GM21825 (cell line): Measurements from ENCODE around the gene ITPKB.
"Not testable (repeated sequence)": the region's sequence is repeated elsewhere in the genome, so short reads cannot be mapped to it uniquely, and the experiment has no call there.

ENCODE experiments used
- ATAC-seq: cut with Tn5 transposase; IDR thresholded peaks from one replicate; pipeline ENCODE4 v1.9.1; 2021; ENCODE audit warnings: mild to moderate bottlenecking, moderate library complexity; ENCODE audit not compliant: unreplicated experiment

ITPKB gene

DNA sequence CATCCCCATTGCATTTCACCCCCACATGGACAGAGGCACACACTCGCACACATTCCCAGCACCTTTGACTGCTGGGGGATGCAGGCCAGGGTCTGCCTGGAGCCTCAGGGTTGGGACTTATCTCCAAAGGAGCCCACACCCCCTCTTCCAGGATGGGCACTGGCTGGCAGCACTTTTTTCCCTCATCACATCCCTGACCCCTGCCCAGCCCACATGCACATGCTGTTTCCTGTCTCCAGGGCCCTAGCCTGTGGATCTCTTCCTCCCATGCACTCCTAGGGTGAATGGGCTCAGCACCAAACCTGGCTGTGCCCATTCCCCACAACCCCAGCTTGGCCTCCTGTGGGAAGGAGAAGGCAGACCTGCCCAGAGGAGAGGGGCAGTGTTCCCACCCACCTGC lies 131.3 kb downstream of the ITPKB start:
- no peak for ATAC-seq

DNA sequence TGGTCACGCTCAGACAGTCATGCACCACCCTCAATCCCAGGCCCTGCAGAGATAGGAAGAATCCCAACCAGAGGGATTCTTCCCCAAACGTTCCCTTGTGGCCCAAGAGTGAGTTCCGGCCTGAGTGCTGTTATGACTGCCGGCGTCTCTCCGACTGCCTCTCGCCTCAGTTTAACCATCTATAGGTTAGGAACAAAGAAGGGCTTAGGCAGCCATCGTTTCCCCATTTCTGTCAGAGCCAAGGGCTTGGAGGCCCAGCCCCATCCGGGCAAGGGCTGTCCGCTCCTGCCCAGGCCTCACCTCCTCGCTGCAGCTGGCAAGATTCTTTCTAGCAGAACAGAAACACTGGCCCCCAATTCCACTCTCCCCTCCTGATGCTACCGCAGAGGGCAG lies 131.8 kb downstream of the ITPKB start:
- no peak for ATAC-seq

DNA sequence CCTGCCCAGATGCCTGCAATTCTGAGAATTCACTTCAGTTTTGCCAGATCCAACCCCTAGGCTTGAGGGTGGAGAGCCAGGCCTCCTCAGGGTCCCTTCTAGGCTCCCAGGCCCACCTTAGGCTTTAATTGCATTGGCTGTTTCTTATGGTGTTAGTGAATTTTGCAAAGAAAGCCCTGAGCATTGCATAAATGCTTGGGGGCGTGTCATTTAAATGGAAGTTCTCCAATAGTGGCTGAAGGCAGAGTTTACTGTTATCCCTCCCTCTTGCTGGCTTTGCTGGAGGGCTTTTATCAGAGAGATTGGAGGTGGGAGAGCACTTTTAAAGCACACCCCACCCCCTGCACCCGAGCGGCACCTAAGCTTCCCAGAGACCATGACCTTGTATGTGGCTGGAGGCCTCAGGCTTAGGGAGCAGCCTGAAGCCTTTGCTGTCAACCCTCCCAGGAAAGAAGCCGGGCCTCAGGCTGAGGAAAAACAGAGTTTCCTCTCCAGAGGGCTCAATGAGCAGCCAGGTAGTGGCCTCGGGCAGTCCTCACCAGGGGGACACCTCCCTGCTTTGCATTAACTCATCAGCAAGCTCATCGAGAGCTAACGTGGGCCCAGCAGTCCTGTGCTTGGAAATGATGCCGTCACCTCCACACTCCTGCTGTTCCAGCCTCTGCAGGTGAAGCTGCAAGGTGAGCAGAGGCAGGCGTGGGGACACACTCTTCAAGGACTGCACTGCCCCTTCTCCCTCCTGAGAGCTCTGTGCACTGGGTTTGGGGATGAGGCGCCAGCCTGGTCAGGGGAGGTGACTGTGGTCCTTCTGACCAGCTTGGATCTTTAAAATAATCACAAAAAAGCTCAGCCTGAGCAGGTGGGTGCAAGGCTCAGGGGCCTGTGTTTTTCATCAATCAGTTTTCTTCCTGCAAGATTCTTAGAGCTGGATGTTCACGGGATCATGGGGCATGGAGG lies 132.5 kb downstream of the ITPKB start:
- no peak for ATAC-seq

DNA sequence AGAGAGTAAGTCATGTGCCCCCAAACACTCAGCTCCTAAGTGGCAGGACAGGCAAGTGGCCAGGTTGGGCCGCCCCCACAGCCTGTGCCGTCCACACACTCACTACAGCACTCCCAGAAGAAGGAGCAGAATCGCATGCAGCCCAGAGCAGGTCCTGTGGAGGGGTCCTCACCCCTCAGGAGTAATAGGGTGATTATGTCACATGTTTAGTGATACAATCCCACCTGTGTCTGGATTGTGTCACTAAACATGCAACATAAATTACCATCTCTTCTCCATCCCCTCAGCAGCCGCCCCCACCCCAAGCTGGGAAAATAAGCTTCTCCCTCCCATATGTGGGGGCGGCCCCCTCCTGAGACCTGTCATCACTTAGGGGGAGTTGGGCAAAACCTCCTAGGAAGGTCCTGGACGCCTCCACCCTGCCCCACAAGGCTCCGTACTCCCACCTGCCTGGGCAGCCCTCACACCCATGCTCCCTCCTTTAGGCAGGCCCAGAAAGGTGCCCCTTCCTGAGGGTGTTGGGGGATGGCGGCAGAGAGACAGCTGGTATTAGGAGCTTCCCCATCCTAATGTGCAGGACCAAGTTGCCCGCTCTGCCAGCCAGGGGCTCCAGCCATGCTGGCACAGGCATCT lies 133.6 kb downstream of the ITPKB start:
- ATAC-seq: no peak

DNA sequence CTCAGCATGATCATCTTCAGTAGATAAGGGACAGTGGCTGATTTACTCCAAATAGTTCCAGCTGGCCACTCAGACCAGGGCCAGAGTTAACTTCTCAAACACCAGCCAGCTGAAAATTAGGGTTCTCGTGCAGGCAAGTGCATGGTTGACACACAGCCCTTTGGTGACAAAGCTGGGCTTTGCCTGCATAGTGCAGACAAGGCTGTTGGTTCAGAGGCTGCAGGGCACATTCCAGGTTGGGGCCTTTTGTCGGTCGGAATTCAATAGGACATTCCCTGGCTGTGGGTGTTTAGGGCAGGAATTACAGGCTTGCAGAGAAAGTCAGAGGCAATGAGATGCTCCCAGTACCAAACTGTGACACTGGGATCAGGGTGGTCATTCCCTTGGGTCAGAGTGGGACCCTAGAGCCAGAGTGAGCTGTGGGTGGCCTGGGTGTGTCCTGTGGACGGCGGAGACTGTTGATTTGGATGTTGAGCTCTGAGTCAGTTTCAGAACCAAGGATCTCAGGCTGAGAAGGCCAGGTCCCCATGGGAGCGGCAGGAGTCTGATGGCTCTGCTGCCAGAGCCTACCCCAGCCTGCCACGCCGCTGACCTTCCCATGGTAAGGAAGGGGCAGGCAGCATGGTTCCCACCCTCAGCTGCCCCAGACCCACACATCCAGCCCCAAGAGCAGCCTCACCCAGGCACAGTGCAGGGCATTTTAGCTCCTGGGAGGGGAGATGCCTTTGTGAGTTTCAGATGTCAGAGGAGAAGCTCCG lies 134.3 kb downstream of the ITPKB start:
- no peak for ATAC-seq

DNA sequence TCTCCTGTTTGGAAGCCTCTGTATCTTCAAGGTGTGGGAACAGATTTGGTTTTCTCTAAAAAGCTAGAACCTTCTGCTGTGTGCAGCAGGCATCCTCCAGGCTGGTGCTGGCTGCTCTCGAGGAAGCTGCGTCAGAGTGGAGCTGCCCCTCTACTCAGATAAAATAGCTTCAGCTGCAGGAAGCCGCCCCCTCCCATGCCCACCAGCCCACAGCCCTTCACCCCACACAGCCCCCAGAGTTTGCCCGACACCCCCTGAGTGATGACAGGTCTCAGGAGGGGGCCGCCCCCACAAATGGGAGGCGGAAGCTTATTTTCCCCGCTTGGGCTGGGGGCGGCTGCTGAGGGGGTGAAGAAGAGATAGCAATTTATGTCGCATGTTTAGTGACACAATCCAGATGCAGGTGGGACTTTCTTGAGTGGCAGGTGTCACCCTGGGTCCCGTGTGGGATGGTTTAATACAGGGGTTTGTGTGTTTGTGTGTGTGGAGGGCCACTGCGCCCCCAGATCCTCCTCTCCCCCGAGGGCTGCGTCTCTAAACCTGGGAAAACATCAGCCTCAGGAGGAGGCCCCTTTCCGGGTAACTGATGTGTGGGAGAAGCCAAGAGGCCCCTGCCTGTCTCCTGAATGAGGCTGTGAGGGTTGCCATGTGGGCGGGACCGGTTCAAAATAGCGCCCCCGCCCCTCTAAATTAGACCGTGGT lies 135.1 kb downstream of the ITPKB start:
- no peak for ATAC-seq

DNA sequence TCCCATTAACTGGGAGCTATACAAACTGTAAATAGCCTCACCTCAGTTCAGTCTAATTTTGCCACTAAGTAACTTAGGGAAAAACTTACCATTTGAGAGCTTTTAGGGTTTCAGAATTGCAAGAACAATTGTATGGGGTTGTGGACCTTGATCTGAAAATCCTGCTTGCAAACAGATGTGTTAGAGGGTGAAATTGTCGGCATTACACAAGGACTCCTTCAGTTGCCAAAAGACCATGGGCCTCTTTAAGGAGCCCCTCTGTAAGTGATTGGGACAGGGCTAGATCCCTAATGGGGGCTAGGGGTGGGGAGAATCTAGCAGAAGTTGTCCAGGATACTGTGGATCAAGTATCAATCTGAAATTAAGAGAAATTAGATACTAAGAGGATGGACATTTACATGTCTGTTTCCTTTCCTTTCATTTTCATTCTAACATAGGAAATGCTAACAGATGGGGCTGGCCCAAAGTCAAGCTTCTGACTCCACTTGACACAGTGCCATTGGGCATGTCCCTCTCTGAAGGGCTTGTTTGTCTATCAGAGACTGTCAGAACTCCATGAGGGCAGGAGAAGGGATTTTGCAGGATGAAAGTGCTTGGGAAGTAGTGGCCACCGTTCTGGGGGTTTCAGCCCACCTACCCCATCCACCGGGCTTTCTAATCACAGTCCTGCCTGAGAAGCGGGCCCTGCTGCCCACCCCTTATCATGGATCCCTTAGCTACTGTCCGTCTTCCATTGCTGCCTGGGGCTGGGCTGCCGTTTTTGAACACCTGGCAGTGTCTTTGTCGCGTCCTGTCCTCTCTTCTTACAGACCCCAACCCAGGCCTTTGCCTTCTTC lies 135.8 kb downstream of the ITPKB start:
- no peak for ATAC-seq

DNA sequence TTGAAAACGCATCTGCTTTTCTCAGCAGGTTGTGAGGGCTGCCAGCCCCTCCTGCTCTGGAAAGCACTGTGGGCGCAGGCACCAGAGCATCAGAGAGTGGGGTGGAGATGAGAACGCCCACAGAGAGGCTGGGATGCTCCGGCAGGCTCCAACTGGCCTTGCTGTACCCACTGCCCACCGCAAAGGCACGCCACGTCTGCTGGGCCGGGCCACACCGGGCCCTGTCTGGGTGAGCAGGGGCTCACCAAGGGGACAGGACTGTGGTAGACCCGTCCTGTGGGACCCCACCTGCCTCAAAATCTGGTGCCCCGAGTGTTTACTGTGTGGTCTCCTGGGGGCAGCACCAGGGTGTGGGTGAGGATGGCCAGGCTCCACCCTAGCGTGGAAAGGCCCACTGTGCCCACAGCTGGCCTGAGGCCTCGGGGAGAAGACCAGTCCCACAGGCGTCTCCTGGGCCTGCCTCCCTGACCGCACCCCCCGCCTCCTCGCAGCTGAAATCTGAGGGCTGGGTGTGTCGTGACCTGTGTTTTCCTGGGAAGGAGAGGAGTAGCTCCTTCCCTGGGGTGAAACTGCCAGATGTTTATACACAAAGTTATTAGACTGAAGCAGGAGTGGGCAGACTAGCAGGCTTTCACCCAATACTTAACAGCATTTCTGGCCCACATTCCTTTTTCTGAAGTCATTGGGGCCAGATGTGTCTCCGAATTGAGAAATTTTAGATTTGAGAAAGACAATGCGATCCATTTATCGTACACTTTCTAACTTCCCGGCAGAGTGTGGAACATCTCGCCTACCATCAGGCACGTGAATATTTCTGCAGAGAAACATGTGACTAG lies 136.7 kb downstream of the ITPKB start:
- no peak for ATAC-seq

DNA sequence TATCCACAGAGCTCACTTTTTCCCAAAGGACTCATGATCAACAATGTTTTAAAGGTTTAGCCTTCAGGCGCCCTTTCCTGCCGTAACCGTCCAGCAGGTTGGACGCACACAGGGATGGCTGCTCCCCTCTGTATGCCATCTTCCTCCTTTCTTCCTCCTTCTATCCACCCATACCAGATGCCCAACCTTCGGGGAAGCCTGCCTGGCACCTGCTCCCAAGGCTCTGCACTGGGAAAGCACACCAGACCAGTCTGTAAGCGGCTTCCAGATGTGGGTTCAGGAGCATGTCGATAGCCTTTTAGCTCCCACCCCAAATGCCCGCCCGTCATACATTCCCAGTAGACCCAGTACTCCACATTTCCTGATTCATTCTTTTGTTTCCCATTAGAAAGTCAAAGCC lies 137.6 kb downstream of the ITPKB start:
- ATAC-seq: no peak

DNA sequence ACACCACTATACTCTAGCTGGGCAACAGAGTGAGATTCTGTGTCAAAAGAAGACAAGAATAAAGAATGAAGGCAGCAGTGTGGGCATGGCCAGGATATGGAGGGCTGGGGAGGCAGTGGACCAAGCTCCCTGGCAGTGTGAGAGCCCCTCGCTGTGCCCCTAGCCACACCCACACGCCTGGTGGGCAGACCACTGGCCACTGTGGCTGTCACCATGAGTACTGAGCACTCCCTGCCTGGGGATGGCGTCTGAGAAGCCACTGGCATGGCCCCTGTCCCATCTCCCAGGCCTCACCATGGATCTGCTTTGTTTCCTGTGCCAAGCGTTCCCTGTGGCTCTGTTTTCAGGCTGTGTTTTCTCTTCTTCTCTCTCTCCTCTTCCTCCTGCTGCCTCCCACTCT lies 138.8 kb downstream of the ITPKB start:
- no peak for ATAC-seq

DNA sequence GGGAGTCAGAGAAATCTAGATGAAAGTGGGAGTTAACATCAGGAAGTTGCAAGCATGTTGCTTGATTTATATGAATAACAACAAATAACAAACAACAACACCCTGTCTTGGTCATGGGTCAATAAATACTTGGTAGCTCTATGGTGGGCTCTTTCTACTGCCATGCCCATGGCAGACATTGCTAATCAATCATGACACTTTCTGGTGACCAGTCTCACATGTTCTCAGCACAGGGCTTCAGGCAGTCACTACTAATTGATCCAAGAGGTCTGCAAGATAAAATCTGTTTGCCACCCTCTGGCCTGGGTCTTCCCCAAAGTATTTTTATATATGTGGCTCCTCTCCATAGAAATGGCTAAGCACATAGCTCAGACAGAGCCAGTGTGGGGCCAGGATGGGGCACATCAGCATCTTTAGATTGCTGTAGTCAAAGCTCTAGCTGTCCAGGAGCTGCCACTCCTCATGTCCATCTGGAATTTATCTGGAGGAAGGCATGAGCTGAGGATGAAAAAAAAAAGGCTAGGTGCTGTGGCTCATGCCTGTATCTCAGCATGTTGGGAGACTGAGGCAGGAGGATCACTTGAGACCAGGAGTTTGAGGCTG lies 139.3 kb downstream of the ITPKB start:
- no peak for ATAC-seq

DNA sequence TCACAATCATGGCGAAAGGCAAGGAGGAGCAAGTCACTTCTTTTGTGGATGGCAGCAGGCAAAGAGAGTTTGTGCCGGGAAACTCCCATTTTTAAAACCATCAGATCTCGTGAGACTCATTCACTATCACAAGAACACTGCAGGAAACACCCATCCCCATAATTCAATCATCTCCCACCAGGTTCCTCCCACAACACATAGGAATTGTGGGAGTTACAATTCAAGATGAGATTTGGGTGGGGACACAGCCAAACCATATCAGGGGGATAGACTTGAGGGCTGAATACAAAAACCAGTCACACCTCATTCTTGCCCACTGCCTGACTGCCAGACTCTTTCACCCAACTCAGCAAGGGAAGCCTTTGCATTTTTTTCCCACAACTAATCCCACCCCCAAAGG lies 140.1 kb downstream of the ITPKB start:
- not testable (repeated sequence) for ATAC-seq

DNA sequence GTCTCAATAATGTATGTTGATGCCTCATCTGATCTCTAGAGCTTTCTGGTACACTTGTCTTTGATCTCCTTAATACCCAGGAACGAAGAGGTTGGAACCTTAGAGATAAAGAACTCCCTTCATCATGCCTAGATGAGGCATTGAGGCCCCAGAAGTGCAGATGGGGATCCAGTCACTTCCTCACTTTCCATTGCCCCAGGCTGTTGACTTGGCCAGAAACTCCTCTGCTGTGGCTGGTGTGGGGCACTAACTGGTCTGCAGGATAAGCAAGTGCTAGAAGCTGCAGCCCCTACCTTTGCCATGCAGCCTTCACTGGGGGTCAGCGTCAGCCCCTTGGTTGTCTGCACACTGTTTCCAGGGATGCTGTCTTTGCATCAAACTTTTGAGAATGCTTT lies 140.6 kb downstream of the ITPKB start:
- ATAC-seq: no peak

DNA sequence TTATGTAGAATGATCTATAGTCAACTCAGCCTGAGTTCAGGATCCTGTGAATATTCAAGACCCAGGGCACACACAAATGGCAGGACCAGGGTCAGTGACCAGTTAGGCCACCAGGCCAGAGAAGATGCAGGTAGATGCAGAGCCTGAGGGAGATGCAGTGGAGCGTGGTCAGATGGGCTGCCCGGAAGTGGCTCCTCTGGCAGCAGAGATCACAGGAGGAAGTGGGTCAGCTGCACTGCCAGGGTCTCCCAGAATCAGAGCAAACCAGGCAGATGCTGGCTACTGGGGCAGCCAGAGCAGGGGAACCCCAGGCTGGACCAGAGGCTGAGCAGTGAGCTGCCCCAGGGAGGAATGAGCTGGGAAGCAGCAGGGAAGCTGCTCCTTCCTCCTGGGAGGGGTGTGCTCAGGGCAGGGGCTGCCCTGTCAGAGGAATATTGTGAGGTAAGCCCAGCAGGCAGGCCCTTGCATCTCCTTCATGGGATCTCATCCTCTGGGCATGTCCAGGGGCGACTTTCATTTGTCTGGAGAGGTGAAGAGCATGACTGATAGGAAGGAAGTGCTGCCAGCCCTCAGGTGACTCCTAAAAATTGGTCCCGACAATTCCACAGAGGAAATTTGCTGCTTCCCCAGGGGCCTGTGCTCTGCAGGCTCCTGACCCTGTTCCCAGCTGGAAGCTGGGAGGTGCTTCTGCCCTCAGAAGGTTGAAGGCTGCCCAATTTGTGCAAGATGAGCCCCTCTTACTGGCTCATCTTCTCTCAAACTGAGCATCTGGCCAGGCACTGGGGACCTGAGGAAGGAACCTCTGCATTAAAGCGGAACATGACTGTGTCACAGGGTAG lies 141.2 kb downstream of the ITPKB start:
- no peak for ATAC-seq

DNA sequence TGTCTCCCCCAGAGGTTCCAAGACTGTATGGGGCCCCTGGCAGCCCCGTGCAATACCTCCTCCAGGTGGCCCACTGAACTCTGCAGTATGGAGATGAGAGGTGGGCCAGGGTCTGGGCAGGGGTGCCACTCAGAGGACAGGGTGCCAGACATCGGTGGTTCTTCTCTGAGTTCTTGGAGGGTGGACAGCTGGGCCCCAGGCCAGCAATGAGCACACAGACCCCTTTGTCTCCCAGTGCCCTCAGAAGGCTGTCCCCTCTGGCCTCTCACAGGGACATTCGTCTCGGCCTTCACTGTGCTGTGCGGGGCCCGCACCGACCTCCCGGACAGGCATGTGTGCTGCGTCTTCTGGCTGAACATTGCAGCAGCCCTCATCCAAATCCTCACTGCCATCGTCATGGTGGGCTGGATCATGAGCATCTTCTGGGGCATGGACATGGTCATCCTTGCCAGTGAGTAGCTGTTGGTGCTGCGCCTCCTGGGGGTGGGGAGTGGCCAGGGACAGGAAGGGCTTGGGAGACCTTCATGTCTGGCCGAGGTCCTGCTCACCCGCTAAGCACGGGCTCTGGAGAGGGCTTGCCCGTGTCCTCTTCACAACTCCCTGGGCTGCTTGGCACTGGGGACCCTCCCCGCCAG lies 142.4 kb downstream of the ITPKB start:
- ATAC-seq: no peak

DNA sequence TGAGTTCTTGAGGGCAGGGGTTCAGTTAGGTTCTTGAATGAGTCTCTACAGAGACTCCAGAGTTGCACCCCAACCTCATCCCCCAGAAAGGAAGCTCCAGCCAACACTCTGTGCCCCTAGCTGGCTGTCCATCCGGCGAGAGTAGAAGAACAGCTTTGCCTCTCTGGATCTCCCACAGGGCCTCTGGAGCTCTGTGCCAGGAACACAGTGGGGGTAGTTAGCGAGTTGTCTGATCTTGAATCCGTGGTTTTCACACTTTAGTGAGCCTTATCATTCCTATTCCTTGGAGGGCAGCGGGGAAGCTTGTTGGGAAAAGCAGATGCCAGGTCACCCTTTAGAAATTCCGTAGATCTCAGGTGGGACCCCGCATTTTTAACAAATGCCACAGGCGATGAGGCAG lies 145.5 kb downstream of the ITPKB start:
- ATAC-seq: no peak

DNA sequence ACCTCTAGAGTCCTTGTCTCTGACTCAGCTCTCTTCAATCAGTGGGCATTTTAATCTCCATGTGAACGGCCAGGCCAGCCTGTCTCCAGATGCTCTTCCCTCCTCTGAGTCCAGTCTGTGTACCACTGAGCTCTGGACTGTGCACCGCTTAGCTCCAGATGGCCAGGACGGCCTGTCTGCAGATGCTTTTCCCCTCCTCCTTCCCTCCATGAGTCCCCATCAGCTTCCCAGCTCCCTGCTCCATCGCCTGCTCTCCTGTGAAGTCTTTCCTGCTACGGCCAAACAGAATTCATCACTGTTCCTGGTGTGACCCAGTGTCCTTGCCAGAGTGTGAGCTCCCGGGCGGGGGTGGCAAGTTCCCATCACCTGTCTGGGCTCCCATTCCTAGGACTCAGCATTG lies 148.5 kb downstream of the ITPKB start:
- ATAC-seq: no peak
